ENCODE measurements around the gene MYOT. TPM values are rescaled to one million over a fixed set of nuclear protein-coding genes. Genes with fewer than 3 reads are reported as not detected.

MYOT gene
- total RNA-seq, 1 experiment from 2014 or later = not detected

DNA sequence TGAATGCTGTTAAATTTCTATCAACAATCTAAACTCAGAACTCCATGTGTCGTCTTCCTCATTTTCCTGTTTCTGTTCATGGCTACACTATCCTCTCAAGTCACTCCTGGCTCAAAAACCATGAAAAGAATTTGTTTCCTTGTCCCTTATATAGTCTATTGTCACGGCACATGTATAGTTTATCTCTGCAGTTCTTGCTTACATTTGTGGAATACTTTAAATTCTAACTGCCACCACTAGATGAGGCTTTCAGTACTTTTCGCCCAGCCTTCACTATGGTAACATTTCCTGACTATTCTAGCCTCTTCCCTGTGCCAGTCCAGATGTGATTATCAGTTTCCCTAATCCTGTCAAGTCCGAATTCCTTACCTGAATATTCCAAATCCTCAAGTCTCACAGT, 56.2 kb downstream of the MYOT start:
- POLR2A ChIA-PET (ENCODE audit: unreplicated experiment) = no interaction called here
- H3K9me2 ChIP-seq (ENCODE audit: insufficient read depth) = no peaks in the 10 kb centered on the region
- H3F3A ChIP-seq (ENCODE audit: insufficient read depth, low read depth) = no peaks in the 10 kb centered on the region
- no peak for DNase-seq
- H3K27me3 ChIP-seq (ENCODE audit: insufficient read depth, low read depth) = no peaks in the 10 kb centered on the region
- intact Hi-C loops (cut with micrococcal nuclease; ENCODE audit: unreplicated experiment) = loop anchor here (5.0 kb wide), 1 partner anchor 147 kb away; no protein-coding TSS in a partner anchor
- no peaks in the 10 kb centered on the region for H3K79me2 ChIP-seq (ENCODE audit: low read depth)
- no peaks in the 10 kb centered on the region for H3K36me3 ChIP-seq (ENCODE audit: low read depth)
- H3K9me3 ChIP-seq (ENCODE audit: insufficient read depth, low read depth) = no peaks in the 10 kb centered on the region
- no peak overlapping the region for H3K4me2 ChIP-seq
- no peaks in the 10 kb centered on the region for H3K4me1 ChIP-seq (replicated peaks; ENCODE audit: insufficient read depth)
- no TSS peak for BruUV-seq (replicated peaks)
- no peak overlapping the region for H3K27ac ChIP-seq
- no peaks in the 10 kb centered on the region for H4K20me1 ChIP-seq (ENCODE audit: insufficient read depth)
- no peak overlapping the region for H3K4me3 ChIP-seq
- CTCF ChIA-PET = no interaction called here
- TF ChIP-seq, protein P1, sequence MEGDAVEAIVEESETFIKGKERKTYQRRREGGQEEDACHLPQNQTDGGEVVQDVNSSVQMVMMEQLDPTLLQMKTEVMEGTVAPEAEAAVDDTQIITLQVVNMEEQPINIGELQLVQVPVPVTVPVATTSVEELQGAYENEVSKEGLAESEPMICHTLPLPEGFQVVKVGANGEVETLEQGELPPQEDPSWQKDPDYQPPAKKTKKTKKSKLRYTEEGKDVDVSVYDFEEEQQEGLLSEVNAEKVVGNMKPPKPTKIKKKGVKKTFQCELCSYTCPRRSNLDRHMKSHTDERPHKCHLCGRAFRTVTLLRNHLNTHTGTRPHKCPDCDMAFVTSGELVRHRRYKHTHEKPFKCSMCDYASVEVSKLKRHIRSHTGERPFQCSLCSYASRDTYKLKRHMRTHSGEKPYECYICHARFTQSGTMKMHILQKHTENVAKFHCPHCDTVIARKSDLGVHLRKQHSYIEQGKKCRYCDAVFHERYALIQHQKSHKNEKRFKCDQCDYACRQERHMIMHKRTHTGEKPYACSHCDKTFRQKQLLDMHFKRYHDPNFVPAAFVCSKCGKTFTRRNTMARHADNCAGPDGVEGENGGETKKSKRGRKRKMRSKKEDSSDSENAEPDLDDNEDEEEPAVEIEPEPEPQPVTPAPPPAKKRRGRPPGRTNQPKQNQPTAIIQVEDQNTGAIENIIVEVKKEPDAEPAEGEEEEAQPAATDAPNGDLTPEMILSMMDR (conservative IDR thresholded peaks at IDR 0.05) = no peak
- no peak for TF ChIP-seq EZH2 (IDR thresholded peaks at IDR 0.05; ENCODE audit: low read depth)
- no peak overlapping the region for H2AFZ ChIP-seq

DNA sequence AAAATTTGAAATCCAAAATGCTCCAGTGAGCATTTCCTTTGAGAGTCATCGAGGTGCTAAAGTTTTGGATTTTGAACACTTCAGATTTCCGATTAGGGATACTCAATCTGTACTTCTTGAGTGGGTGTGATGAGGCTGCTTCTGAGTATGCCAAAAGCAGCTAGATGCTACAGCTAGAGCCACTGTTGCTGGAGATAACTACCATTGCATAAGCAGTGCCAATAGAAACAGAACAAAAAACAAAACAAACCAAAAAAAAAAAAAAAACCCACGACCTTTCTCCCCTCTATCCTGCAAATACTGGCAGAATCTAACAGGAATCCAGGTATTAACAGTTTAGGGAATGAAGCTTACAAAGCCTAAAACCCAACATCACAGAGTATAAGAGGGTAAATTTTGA, 65.1 kb downstream of the MYOT start:
- H3K36me3 ChIP-seq (ENCODE audit: low read depth) = no peaks in the 10 kb centered on the region
- no peaks in the 10 kb centered on the region for H3K79me2 ChIP-seq (ENCODE audit: low read depth)
- DNase-seq = no peak
- ChIA-PET POLR2A (ENCODE audit: unreplicated experiment) (interaction anchor here (0.5 kb wide), 1 partner anchor 99 kb away, joined by 10 read pairs; no protein-coding TSS in a partner anchor), CTCF (interaction anchor here (0.7 kb wide), 1 partner anchor 132 kb away, joined by 3 read pairs; no protein-coding TSS in a partner anchor)
- H3K4me1 ChIP-seq (replicated peaks; ENCODE audit: insufficient read depth) = no peaks in the 10 kb centered on the region
- H3K9me2 ChIP-seq (ENCODE audit: insufficient read depth) = no peaks in the 10 kb centered on the region; the same call in 1 of the 2 replicates
- no peaks in the 10 kb centered on the region for H3K27me3 ChIP-seq (ENCODE audit: insufficient read depth, low read depth)
- BruUV-seq (replicated peaks) = no TSS peak
- H3K9me3 ChIP-seq (ENCODE audit: insufficient read depth, low read depth) = no peaks in the 10 kb centered on the region
- intact Hi-C loops (cut with micrococcal nuclease; ENCODE audit: unreplicated experiment) = no loop called here
- H3K27ac ChIP-seq = no peak overlapping the region
- H4K20me1 ChIP-seq (ENCODE audit: insufficient read depth) = no peaks in the 10 kb centered on the region
- no peak overlapping the region for H3K4me2 ChIP-seq
- H3F3A ChIP-seq (ENCODE audit: insufficient read depth, low read depth) = no peaks in the 10 kb centered on the region
- H2AFZ ChIP-seq = no peak overlapping the region
- H3K4me3 ChIP-seq = no peak overlapping the region
- TF ChIP-seq EZH2 (IDR thresholded peaks at IDR 0.05; ENCODE audit: low read depth) = no peak
- TF ChIP-seq, protein P1 (conservative IDR thresholded peaks at IDR 0.05) = no peak

DNA sequence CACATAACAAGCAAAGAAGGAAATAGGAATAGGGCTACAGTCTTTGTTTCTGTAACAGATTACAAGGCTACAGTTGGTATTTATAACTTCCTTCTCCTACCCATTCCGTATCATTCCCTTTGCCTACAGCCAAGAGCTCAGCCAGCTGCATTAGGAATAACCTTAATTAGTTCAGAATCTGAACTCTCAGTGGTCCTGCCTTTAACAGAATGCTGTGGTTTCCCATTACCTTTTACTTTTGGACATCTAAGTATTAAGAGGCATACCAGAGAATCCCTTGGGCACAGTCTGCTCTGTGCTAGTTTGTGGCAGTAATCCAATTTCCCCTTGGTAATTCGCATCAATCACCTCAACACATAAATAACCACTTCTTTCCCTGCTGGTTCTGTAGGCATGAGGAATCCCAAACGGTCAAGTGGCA, 65.8 kb downstream of the MYOT start:
- BruUV-seq (replicated peaks) = no TSS peak
- no peak for DNase-seq
- H3K27me3 ChIP-seq (ENCODE audit: insufficient read depth, low read depth) = no peaks in the 10 kb centered on the region
- intact Hi-C loops (cut with micrococcal nuclease; ENCODE audit: unreplicated experiment) = no loop called here
- H3K4me3 ChIP-seq = no peak overlapping the region
- no peaks in the 10 kb centered on the region for H3K9me3 ChIP-seq (ENCODE audit: insufficient read depth, low read depth)
- no peaks in the 10 kb centered on the region for H3F3A ChIP-seq (ENCODE audit: insufficient read depth, low read depth)
- H3K4me2 ChIP-seq = no peak overlapping the region
- TF ChIP-seq, protein P1 (conservative IDR thresholded peaks at IDR 0.05) = no peak
- no peak for TF ChIP-seq EZH2 (IDR thresholded peaks at IDR 0.05; ENCODE audit: low read depth)
- no peaks in the 10 kb centered on the region for H4K20me1 ChIP-seq (ENCODE audit: insufficient read depth)
- H3K4me1 ChIP-seq (replicated peaks; ENCODE audit: insufficient read depth) = no peaks in the 10 kb centered on the region
- no peaks in the 10 kb centered on the region; the same call in 1 of the 2 replicates for H3K9me2 ChIP-seq (ENCODE audit: insufficient read depth)
- ChIA-PET CTCF (interaction anchor here (0.7 kb wide), 1 partner anchor 131 kb away, joined by 3 read pairs; no protein-coding TSS in a partner anchor), POLR2A (ENCODE audit: unreplicated experiment) (no interaction called here)
- no peak overlapping the region for H2AFZ ChIP-seq
- no peaks in the 10 kb centered on the region for H3K36me3 ChIP-seq (ENCODE audit: low read depth)
- H3K79me2 ChIP-seq (ENCODE audit: low read depth) = no peaks in the 10 kb centered on the region
- H3K27ac ChIP-seq = no peak overlapping the region
